NT2/D1 (cell line): ENCODE results near the gene MOGAT3.

ENCODE experiments used
- SUZ12 ChIP-seq: IDR thresholded peaks from 2 replicates; pipeline ENCODE4 v1.6.1; 2011; ENCODE audit not compliant: insufficient read length, insufficient read depth; ENCODE audit errors: extremely low read depth
- YY1 ChIP-seq: IDR thresholded peaks from 2 replicates; pipeline ENCODE4 v1.6.1; 2011; ENCODE audit not compliant: insufficient read length, insufficient read depth
- ZNF274 ChIP-seq: IDR thresholded peaks from 2 replicates; pipeline ENCODE4 v1.6.1; 2011; ENCODE audit warnings: mild to moderate bottlenecking, low read depth, low read length

- TF ChIP-seq YY1 (no peak), ZNF274 (no peak), SUZ12 (no peak)
These were observed 31.6 kb downstream of the MOGAT3 start for GRCh38 chr7:101169110-101169837.
